GM12878 (cell line): ENCODE results near the gene KRCC1. TPM values are rescaled to one million over a fixed set of nuclear protein-coding genes. Genes with fewer than 3 reads are reported as not detected.

Experiments
- ATAC-seq: fragments of 200-7000 bp; cut with Tn5 transposase; 3 replicates; pipeline ENCODE4 v1.9.1; 2020; ENCODE audit warnings: mild to moderate bottlenecking, moderate library complexity
- BruUV-seq: library from RNA; stranded (reverse); fragments of 400-500 nt; replicated peaks from 2 replicates; lab custom pipeline; 2021; lab: Mats Ljungman, UMichigan
- CTCF ChIA-PET: fragments of 300-600 bp; sonication (Branson Sonifier 250); formaldehyde crosslinking; extraction: SDS; loops from one replicate; lab custom pipeline; 2021; ENCODE audit warnings: inconsistent platforms; lab: Yijun Ruan, JAX
- POLR2A ChIA-PET: fragments of 350-600 bp; formaldehyde crosslinking; extraction: SDS; loops from one replicate; lab custom pipeline; 2021; ENCODE audit warnings: inconsistent platforms; lab: Charles Lee
- RAD21 ChIA-PET: fragments of 300-600 bp; sonication (Branson Sonifier 250); formaldehyde crosslinking; loops from one replicate; lab custom pipeline; 2023; ENCODE audit warnings: antibody characterized with exemption; ENCODE audit not compliant: unreplicated experiment; lab: Charles Lee
- SMC1A ChIA-PET: fragments of 300-600 bp; sonication (Branson Sonifier 250); formaldehyde crosslinking; loops from one replicate; lab custom pipeline; 2023; ENCODE audit not compliant: unreplicated experiment, uncharacterized antibody; lab: Charles Lee
- DNase-seq: peaks from one replicate; pipeline ENCODE4 v3.0.0-alpha.2; 2011; ENCODE audit warnings: low read depth, low spot score
- FAIRE-seq: peaks from 3 replicates; lab custom pipeline; 2011; peaks lifted over from hg19 to GRCh38; lab: Jason Lieb, UNC
- H2AFZ ChIP-seq: 2 replicates; pipeline ENCODE4 v1.6.0; 2011; ENCODE audit warnings: low read depth, low read length, control low read depth; ENCODE audit not compliant: control insufficient read depth
- H3K27ac ChIP-seq: 2 replicates; pipeline ENCODE4 v1.5.1; 2011; ENCODE audit warnings: control low read depth; ENCODE audit not compliant: control insufficient read depth, insufficient read depth
- H3K27me3 ChIP-seq, 2 experiments: replicated peaks in 1 of 2; 2 replicates each; pipeline versions ENCODE4 v1.6.0 to v1.6.1; 2011; ENCODE audit warnings: low read length in 1 of 2; ENCODE audit not compliant: control insufficient read depth in 2 of 2, insufficient read depth in 2 of 2
- H3K36me3 ChIP-seq, 2 experiments: 2 replicates each; pipeline ENCODE4 v1.5.1; 2011; ENCODE audit warnings: low read length in 1 of 2; ENCODE audit not compliant: control insufficient read depth in 2 of 2, insufficient read depth in 2 of 2
- H3K4me1 ChIP-seq: 2 replicates; pipeline ENCODE4 v1.6.1; 2011; ENCODE audit warnings: mild to moderate bottlenecking, low read length, moderate library complexity, mixed read lengths; ENCODE audit not compliant: control insufficient read depth, insufficient read depth
- H3K4me2 ChIP-seq: 2 replicates; pipeline ENCODE4 v1.6.0; 2011; ENCODE audit warnings: control low read depth; ENCODE audit not compliant: control insufficient read depth, insufficient read depth
- H3K4me3 ChIP-seq: fragments of 200-600 bp; sonication (generic); 2 replicates; pipeline ENCODE4 v1.5.1; 2016
- H3K79me2 ChIP-seq: 2 replicates; pipeline ENCODE4 v1.6.0; 2011; ENCODE audit warnings: low read length; ENCODE audit not compliant: control insufficient read depth, insufficient read depth
- H3K9ac ChIP-seq: 2 replicates; pipeline ENCODE4 v1.8.0; 2011; ENCODE audit warnings: low read length, control low read depth, mixed read lengths; ENCODE audit not compliant: control insufficient read depth, insufficient read depth
- H3K9me3 ChIP-seq: replicated peaks from 3 replicates; pipeline ENCODE4 v1.5.1; 2011; ENCODE audit warnings: mild to moderate bottlenecking, low read length; ENCODE audit not compliant: control insufficient read depth, insufficient read depth
- H4K20me1 ChIP-seq: 2 replicates; pipeline ENCODE4 v1.6.0; 2011; ENCODE audit not compliant: control insufficient read depth, insufficient read depth
- CHD4 ChIP-seq: fragments of 200-600 bp; sonication (generic); IDR thresholded peaks from 2 replicates; pipeline ENCODE4 v1.6.1; 2016; ENCODE audit warnings: mild to moderate bottlenecking
- CTCF ChIP-seq, 3 experiments: IDR thresholded peaks in 2 of 3; conservative IDR thresholded peaks in 1 of 3; 2 replicates each; pipeline ENCODE4 v1.5.1; 2011; ENCODE audit warnings: low read depth in 3 of 3, low read length in 3 of 3, mild to moderate bottlenecking in 3 of 3, control low read depth in 2 of 3, moderate library complexity in 2 of 3, inconsistent platforms in 1 of 3, mixed read lengths in 1 of 3; ENCODE audit not compliant: control insufficient read depth in 2 of 3, insufficient read depth in 1 of 3; ENCODE audit errors: extremely low read depth in 1 of 3
- E2F8 ChIP-seq: fragments of 450-650 bp; IDR thresholded peaks from 2 replicates; pipeline ENCODE4 v1.6.1; 2018; ENCODE audit warnings: mild to moderate bottlenecking, low read depth, moderate library complexity; ENCODE audit not compliant: partially characterized antibody
- IKZF2 ChIP-seq, 2 experiments: fragments of 450-650 bp; IDR thresholded peaks; 2 replicates each; pipeline ENCODE4 v1.6.1; 2017; ENCODE audit warnings: mild to moderate bottlenecking in 2 of 2, moderate library complexity in 2 of 2
- NR2F1 ChIP-seq: fragments of 450-650 bp; conservative IDR thresholded peaks from 2 replicates; pipeline ENCODE4 v1.6.1; 2017; ENCODE audit warnings: mild to moderate bottlenecking
- PBX3 ChIP-seq: IDR thresholded peaks from 2 replicates; pipeline ENCODE4 v1.6.1; 2011; ENCODE audit warnings: mild to moderate bottlenecking, low read depth, low read length, moderate library complexity; ENCODE audit not compliant: insufficient replicate concordance
- SREBF1 ChIP-seq: IDR thresholded peaks from 2 replicates; pipeline ENCODE4 v1.6.1; 2012; ENCODE audit warnings: mild to moderate bottlenecking, low read length
- STAT1 ChIP-seq: fragments of 450-650 bp; conservative IDR thresholded peaks from 2 replicates; pipeline ENCODE4 v1.6.1; 2014; ENCODE audit warnings: antibody characterized with exemption, mild to moderate bottlenecking
- SUZ12 ChIP-seq: fragments of 200-600 bp; sonication (generic); IDR thresholded peaks from one replicate; pipeline ENCODE4 v1.6.1; 2018; ENCODE audit warnings: antibody characterized with exemption, mild to moderate bottlenecking; ENCODE audit not compliant: unreplicated experiment
- ZZZ3 ChIP-seq: IDR thresholded peaks from 2 replicates; pipeline ENCODE4 v1.6.1; 2011; ENCODE audit warnings: low read depth; ENCODE audit not compliant: control insufficient read depth, insufficient read length
- WGBS: methylation state at CpG from one replicate; pipeline ENCODE4 v1.1.6; 2016; ENCODE audit warnings: low lambda C conversion rate; ENCODE audit not compliant: insufficient replicate concordance, insufficient coverage; ENCODE audit errors: missing lambda C conversion rate; 5-methylcytosine and 5-hydroxymethylcytosine counted together
- in situ Hi-C: fragments of 300-500 bp; cut with MboI; formaldehyde crosslinking; loops from 9 replicates; pipeline ENCODE4 v1.14.3; 2018; ENCODE audit warnings: mixed read lengths
- intact Hi-C: fragments of 100-400 bp; cut with micrococcal nuclease; formaldehyde crosslinking; loops from one replicate; pipeline ENCODE4 v1.14.2; 2022; ENCODE audit not compliant: unreplicated experiment
- polyA plus RNA-seq, 11 experiments: library from polyadenylated mRNA; depleted of rRNA in 4 of 11; unstranded in 6 of 11; stranded (reverse) in 5 of 11; fragments of >200 nt; fragmentation: Nextera tagmentation in 4 of 11; fragmentation: Illumina TruSeq in 1 of 11; extraction: Ambion mirVana in 4 of 11; extraction: Trizol in 1 of 11; gene quantifications; 1 replicate in 1 of 11; 2 replicates in 10 of 11; pipeline versions ENCODE4 v1.2.1 to v1.2.3, GENCODE V29; 2011 to 2016; ENCODE audit warnings: inconsistent platforms in 2 of 11, missing spikeins in 2 of 11, low read depth in 1 of 11
- total RNA-seq, 4 experiments: library from RNA; depleted of rRNA in 3 of 4; stranded (reverse); fragments of >200 nt in 3 of 4; fragmentation: Illumina TruSeq in 1 of 4; extraction: Trizol in 1 of 4; gene quantifications; 2 replicates each; pipeline versions ENCODE4 v1.2.1 to v1.2.3, GENCODE V29; 2013 to 2021

Gene KRCC1
- total and polyA plus RNA-seq, 10 of the 15 experiments (the other 5 are each of a cell fraction or from before 2014, with no cell fraction given), result 3.8 to 27.2 (median 12.5) TPM

GRCh38 chr2:88082781-88083180 is 27.2 kb upstream of the KRCC1 start:
- intact Hi-C loops, result loop anchor here (5.0 kb wide), 1 partner anchor 65 kb away; no protein-coding TSS in a partner anchor
- in situ Hi-C loops, result no loop called here
- Histone ChIP-seq H3K27me3 (peaks cover 0 to 2% of the 10 kb centered on the region in 2 experiments; a peak in 1 of 4 replicates), H3K4me1 (no peaks in the 10 kb centered on the region), H3K9ac (no peak overlapping the region), H3K79me2 (no peaks in the 10 kb centered on the region), H3K27ac (no peak overlapping the region), H3K4me2 (no peak overlapping the region), H3K9me3 (no peaks in the 10 kb centered on the region), H4K20me1 (no peaks in the 10 kb centered on the region), H3K4me3 (no peak overlapping the region), H2AFZ (no peak overlapping the region), H3K36me3 (no peaks in the 10 kb centered on the region)
- 0% methylated on average over 1 of the region's 1 CpG for WGBS
- BruUV-seq, result no TSS peak
- FAIRE-seq (no peak), ATAC-seq (no peak), DNase-seq (no peak)
- ChIA-PET RAD21 (no interaction called here), POLR2A (no interaction called here), CTCF (interaction anchor here (0.9 kb wide), 1 partner anchor 23 kb away, joined by 3 read pairs; no protein-coding TSS in a partner anchor), SMC1A (no interaction called here)
- TF ChIP-seq NR2F1, result no peak
- no peak for TF ChIP-seq E2F8
- TF ChIP-seq IKZF2 (IDR thresholded peaks at IDR 0.05), result no peak
- no peak for TF ChIP-seq STAT1
- TF ChIP-seq SUZ12, result no peak
- TF ChIP-seq ZZZ3, result no peak
- no peak for TF ChIP-seq CHD4
- no peak for TF ChIP-seq CTCF (IDR thresholded peaks at IDR 0.05 in 2 of 3, conservative IDR thresholded peaks at IDR 0.05 in 1 of 3; ENCODE audit: control insufficient read depth in 2 of 3, extremely low read depth in 1 of 3, insufficient read depth in 1 of 3, low read depth in 3 of 3, low read length in 3 of 3)
- no peak for TF ChIP-seq SREBF1
- TF ChIP-seq PBX3, result no peak
